GM23338 (cell line): Measurements from ENCODE around the gene APBA2. TPM values are rescaled to one million over a fixed set of nuclear protein-coding genes. Genes with fewer than 3 reads are reported as not detected.

ENCODE experiments used
- ATAC-seq: fragments of 200-7000 bp; cut with Tn5 transposase; 3 replicates; pipeline ENCODE4 v1.9.1; 2020
- DNase-seq: peaks from one replicate; pipeline ENCODE4 v3.0.0-alpha.2; 2015; ENCODE audit warnings: low spot score
- H2AFZ ChIP-seq: fragments of 200-600 bp; sonication (generic); 2 replicates; pipeline ENCODE4 v1.8.0; 2016; ENCODE audit warnings: antibody characterized with exemption, mild to moderate bottlenecking, moderate library complexity
- H3F3A ChIP-seq: fragments of 200-600 bp; sonication (generic); replicated peaks from 2 replicates; pipeline ENCODE4 v1.8.0; 2017; ENCODE audit warnings: antibody characterized with exemption, mixed run types, low read depth
- H3K27ac ChIP-seq: fragments of 200-600 bp; sonication (generic); 2 replicates; pipeline ENCODE4 v1.6.1; 2016; ENCODE audit warnings: low read depth
- H3K27me3 ChIP-seq: fragments of 200-600 bp; sonication (generic); 2 replicates; pipeline ENCODE4 v1.8.0; 2016; ENCODE audit warnings: mild to moderate bottlenecking, mixed run types, moderate library complexity; ENCODE audit not compliant: insufficient read depth
- H3K36me3 ChIP-seq: fragments of 200-600 bp; sonication (generic); 2 replicates; pipeline ENCODE4 v1.8.0; 2016; ENCODE audit warnings: mild to moderate bottlenecking; ENCODE audit not compliant: insufficient read depth
- H3K4me1 ChIP-seq: fragments of 200-600 bp; sonication (generic); 2 replicates; pipeline ENCODE4 v1.8.0; 2016; ENCODE audit warnings: mild to moderate bottlenecking, moderate library complexity; ENCODE audit not compliant: insufficient read depth
- H3K4me2 ChIP-seq: fragments of 200-600 bp; sonication (generic); 2 replicates; pipeline ENCODE4 v1.7.1; 2017; ENCODE audit warnings: mixed run types
- H3K4me3 ChIP-seq: fragments of 200-600 bp; sonication (generic); 2 replicates; pipeline ENCODE4 v1.6.1; 2016; ENCODE audit warnings: mixed run types
- H3K79me2 ChIP-seq: fragments of 200-600 bp; sonication (generic); replicated peaks from 2 replicates; pipeline ENCODE4 v1.8.0; 2017; ENCODE audit warnings: mild to moderate bottlenecking; ENCODE audit not compliant: insufficient read depth
- H3K9me2 ChIP-seq: fragments of 200-600 bp; sonication (generic); 2 replicates; pipeline ENCODE4 v1.8.0; 2017; ENCODE audit not compliant: insufficient read depth
- H4K20me1 ChIP-seq: fragments of 200-600 bp; sonication (generic); replicated peaks from 2 replicates; pipeline ENCODE4 v1.8.0; 2017; ENCODE audit warnings: mild to moderate bottlenecking; ENCODE audit not compliant: insufficient read depth
- H3K27ac Mint-ChIP-seq: 2 replicates; pipeline ENCODE4 v1.8.0; 2020; ENCODE audit warnings: inconsistent platforms, mild to moderate bottlenecking, moderate library complexity, mixed read lengths
- H3K27me3 Mint-ChIP-seq: 3 replicates; pipeline ENCODE4 v1.8.0; 2022; ENCODE audit warnings: low read depth, mild to moderate bottlenecking, moderate library complexity, mixed read lengths, inconsistent platforms; ENCODE audit not compliant: insufficient read depth, poor library complexity
- H3K36me3 Mint-ChIP-seq: 3 replicates; pipeline ENCODE4 v1.8.0; 2021; ENCODE audit warnings: low read depth, mild to moderate bottlenecking, inconsistent platforms, moderate library complexity, mixed read lengths
- H3K4me1 Mint-ChIP-seq: 3 replicates; pipeline ENCODE4 v1.8.0; 2020; ENCODE audit warnings: mild to moderate bottlenecking, inconsistent platforms, mixed read lengths
- H3K4me3 Mint-ChIP-seq: 3 replicates; pipeline ENCODE4 v1.8.0; 2021; ENCODE audit warnings: moderate library complexity, mild to moderate bottlenecking, inconsistent platforms, mixed read lengths
- H3K9me3 Mint-ChIP-seq: 3 replicates; pipeline ENCODE4 v1.8.0; 2020; ENCODE audit warnings: moderate library complexity, mild to moderate bottlenecking, inconsistent platforms, mixed read lengths
- CREB1 ChIP-seq: fragments of 250-450 bp; sonication (Bioruptor Pico); IDR thresholded peaks from 2 replicates; pipeline ENCODE4 v1.5.0; 2020; ENCODE audit warnings: low read depth, mild to moderate bottlenecking, moderate library complexity
- EZH2phosphoT487 ChIP-seq: fragments of 200-600 bp; sonication (generic); IDR thresholded peaks from one replicate; pipeline ENCODE4 v1.8.1; 2018; ENCODE audit warnings: antibody characterized with exemption; ENCODE audit not compliant: unreplicated experiment
- NANOG ChIP-seq: IDR thresholded peaks from 2 replicates; pipeline ENCODE4 v1.6.1; 2016; ENCODE audit warnings: antibody characterized with exemption, borderline replicate concordance
- STAT1 ChIP-seq: IDR thresholded peaks from one replicate; pipeline ENCODE4 v1.6.1; 2016; ENCODE audit warnings: antibody characterized with exemption; ENCODE audit not compliant: unreplicated experiment
- ZNF114 ChIP-seq: fragments of 250-450 bp; sonication (Bioruptor Pico); IDR thresholded peaks from 2 replicates; pipeline ENCODE4 v1.5.0; 2020; ENCODE audit warnings: mild to moderate bottlenecking, moderate library complexity
- polyA plus RNA-seq: library from polyadenylated mRNA; unstranded; fragments of >200 nt; fragmentation: Nextera tagmentation; extraction: Ambion mirVana; gene quantifications from 2 replicates; pipeline ENCODE4 v1.2.1, GENCODE V29; 2016
- total RNA-seq: library from RNA; depleted of rRNA; stranded (reverse); fragments of >200 nt; shearing (Covaris generic); gene quantifications from 2 replicates; pipeline ENCODE4 v1.2.3, GENCODE V29; 2014
- TF ChIP-seq, protein P1 (sequence below): fragments of 250-450 bp; sonication (Bioruptor Pico); IDR thresholded peaks from 2 replicates; pipeline ENCODE4 v1.5.0; 2020; ENCODE audit warnings: mild to moderate bottlenecking, moderate library complexity
- TF ChIP-seq, protein P2 (sequence below), 2 experiments: fragments of 200-600 bp in 1 of 2; sonication (generic) in 1 of 2; conservative IDR thresholded peaks; 2 replicates each; pipeline versions ENCODE4 v1.5.1 to v1.6.1; 2016 to 2017; ENCODE audit warnings: antibody characterized with exemption in 2 of 2, low read depth in 2 of 2, mild to moderate bottlenecking in 2 of 2, moderate library complexity in 1 of 2
- TF ChIP-seq, protein P3 (sequence below): IDR thresholded peaks from 2 replicates; pipeline ENCODE4 v1.6.1; 2016; ENCODE audit warnings: antibody characterized with exemption

Gene APBA2
- total and polyA plus RNA-seq, 2 experiments from 2014 or later: 5.9 to 24.7 TPM

GRCh38 chr15:28957606-28958498 lies 72.1 kb downstream of the APBA2 start:
- H3K9me3 Mint-ChIP-seq: no peaks in the 10 kb centered on the region; the same call in 2 of the 3 replicates
- H3K36me3 Mint-ChIP-seq: no peaks in the 10 kb centered on the region; the same call in 2 of the 3 replicates
- H3K27ac Mint-ChIP-seq: no peak overlapping the region
- Histone ChIP-seq H4K20me1 (no peaks in the 10 kb centered on the region), H3K4me2 (no peak overlapping the region), H3K36me3 (no peaks in the 10 kb centered on the region), H3K9me2 (no peaks in the 10 kb centered on the region; the same call in 1 of the 2 replicates), H2AFZ (no peak overlapping the region), H3K79me2 (no peaks in the 10 kb centered on the region), H3K4me1 (peaks cover 7% of the 10 kb centered on the region; the same call in 1 of the 2 replicates), H3F3A (no peaks in the 10 kb centered on the region), H3K27ac (no peak overlapping the region), H3K4me3 (no peak overlapping the region), H3K27me3 (no peaks in the 10 kb centered on the region)
- ATAC-seq: no peak
- H3K27me3 Mint-ChIP-seq: peaks cover 5% of the 10 kb centered on the region
- peaks cover 21% of the 10 kb centered on the region for H3K4me1 Mint-ChIP-seq
- no peak for DNase-seq
- TF ChIP-seq NANOG (no peak), CREB1 (CRISPR knock-in tag) (no peak), EZH2phosphoT487 (no peak), ZNF114 (CRISPR knock-in tag) (no peak), STAT1 (no peak)
- TF ChIP-seq, protein P1, sequence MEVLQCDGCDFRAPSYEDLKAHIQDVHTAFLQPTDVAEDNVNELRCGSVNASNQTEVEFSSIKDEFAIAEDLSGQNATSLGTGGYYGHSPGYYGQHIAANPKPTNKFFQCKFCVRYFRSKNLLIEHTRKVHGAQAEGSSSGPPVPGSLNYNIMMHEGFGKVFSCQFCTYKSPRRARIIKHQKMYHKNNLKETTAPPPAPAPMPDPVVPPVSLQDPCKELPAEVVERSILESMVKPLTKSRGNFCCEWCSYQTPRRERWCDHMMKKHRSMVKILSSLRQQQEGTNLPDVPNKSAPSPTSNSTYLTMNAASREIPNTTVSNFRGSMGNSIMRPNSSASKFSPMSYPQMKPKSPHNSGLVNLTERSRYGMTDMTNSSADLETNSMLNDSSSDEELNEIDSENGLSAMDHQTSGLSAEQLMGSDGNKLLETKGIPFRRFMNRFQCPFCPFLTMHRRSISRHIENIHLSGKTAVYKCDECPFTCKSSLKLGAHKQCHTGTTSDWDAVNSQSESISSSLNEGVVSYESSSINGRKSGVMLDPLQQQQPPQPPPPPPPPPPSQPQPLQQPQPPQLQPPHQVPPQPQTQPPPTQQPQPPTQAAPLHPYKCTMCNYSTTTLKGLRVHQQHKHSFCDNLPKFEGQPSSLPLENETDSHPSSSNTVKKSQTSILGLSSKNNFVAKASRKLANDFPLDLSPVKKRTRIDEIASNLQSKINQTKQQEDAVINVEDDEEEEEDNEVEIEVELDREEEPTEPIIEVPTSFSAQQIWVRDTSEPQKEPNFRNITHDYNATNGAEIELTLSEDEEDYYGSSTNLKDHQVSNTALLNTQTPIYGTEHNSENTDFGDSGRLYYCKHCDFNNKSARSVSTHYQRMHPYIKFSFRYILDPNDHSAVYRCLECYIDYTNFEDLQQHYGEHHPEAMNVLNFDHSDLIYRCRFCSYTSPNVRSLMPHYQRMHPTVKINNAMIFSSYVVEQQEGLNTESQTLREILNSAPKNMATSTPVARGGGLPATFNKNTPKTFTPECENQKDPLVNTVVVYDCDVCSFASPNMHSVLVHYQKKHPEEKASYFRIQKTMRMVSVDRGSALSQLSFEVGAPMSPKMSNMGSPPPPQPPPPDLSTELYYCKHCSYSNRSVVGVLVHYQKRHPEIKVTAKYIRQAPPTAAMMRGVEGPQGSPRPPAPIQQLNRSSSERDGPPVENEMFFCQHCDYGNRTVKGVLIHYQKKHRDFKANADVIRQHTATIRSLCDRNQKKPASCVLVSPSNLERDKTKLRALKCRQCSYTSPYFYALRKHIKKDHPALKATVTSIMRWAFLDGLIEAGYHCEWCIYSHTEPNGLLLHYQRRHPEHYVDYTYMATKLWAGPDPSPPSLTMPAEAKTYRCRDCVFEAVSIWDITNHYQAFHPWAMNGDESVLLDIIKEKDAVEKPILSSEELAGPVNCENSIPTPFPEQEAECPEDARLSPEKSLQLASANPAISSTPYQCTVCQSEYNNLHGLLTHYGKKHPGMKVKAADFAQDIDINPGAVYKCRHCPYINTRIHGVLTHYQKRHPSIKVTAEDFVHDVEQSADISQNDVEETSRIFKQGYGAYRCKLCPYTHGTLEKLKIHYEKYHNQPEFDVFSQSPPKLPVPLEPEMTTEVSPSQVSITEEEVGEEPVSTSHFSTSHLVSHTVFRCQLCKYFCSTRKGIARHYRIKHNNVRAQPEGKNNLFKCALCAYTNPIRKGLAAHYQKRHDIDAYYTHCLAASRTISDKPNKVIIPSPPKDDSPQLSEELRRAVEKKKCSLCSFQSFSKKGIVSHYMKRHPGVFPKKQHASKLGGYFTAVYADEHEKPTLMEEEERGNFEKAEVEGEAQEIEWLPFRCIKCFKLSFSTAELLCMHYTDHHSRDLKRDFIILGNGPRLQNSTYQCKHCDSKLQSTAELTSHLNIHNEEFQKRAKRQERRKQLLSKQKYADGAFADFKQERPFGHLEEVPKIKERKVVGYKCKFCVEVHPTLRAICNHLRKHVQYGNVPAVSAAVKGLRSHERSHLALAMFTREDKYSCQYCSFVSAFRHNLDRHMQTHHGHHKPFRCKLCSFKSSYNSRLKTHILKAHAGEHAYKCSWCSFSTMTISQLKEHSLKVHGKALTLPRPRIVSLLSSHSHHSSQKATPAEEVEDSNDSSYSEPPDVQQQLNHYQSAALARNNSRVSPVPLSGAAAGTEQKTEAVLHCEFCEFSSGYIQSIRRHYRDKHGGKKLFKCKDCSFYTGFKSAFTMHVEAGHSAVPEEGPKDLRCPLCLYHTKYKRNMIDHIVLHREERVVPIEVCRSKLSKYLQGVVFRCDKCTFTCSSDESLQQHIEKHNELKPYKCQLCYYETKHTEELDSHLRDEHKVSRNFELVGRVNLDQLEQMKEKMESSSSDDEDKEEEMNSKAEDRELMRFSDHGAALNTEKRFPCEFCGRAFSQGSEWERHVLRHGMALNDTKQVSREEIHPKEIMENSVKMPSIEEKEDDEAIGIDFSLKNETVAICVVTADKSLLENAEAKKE (CRISPR knock-in tag): no peak
- TF ChIP-seq, protein P2, sequence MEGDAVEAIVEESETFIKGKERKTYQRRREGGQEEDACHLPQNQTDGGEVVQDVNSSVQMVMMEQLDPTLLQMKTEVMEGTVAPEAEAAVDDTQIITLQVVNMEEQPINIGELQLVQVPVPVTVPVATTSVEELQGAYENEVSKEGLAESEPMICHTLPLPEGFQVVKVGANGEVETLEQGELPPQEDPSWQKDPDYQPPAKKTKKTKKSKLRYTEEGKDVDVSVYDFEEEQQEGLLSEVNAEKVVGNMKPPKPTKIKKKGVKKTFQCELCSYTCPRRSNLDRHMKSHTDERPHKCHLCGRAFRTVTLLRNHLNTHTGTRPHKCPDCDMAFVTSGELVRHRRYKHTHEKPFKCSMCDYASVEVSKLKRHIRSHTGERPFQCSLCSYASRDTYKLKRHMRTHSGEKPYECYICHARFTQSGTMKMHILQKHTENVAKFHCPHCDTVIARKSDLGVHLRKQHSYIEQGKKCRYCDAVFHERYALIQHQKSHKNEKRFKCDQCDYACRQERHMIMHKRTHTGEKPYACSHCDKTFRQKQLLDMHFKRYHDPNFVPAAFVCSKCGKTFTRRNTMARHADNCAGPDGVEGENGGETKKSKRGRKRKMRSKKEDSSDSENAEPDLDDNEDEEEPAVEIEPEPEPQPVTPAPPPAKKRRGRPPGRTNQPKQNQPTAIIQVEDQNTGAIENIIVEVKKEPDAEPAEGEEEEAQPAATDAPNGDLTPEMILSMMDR (conservative IDR thresholded peaks at IDR 0.05; ENCODE audit: low read depth in 2 of 2): no peak
- TF ChIP-seq, protein P3, sequence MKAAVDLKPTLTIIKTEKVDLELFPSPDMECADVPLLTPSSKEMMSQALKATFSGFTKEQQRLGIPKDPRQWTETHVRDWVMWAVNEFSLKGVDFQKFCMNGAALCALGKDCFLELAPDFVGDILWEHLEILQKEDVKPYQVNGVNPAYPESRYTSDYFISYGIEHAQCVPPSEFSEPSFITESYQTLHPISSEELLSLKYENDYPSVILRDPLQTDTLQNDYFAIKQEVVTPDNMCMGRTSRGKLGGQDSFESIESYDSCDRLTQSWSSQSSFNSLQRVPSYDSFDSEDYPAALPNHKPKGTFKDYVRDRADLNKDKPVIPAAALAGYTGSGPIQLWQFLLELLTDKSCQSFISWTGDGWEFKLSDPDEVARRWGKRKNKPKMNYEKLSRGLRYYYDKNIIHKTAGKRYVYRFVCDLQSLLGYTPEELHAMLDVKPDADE: no peak
- H3K4me3 Mint-ChIP-seq: no peak overlapping the region
